ENCODE measurements around the gene OR11H7.
"Not testable (repeated sequence)": the region's sequence is repeated elsewhere in the genome, so short reads cannot be mapped to it uniquely, and the experiment has no call there.

The OR11H7 gene

DNA sequence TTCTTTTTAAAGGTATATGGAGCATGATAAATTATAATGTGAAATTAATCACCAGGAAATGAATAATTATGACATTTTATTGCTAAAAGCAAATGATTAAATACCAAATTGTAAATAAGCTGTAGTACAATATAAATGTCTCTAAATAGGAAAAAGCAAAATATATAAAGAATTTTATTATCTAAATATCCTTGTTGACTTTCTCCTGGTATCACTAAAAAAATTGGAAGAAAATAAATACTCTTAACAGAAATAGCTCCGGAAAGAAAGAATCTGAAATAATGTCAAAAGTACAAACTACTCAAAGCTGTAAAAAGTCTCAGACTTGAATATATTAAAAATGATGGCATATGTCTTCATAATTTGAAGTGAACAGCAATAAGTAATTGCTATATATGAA lies at the start of gene OR11H7:
Gene OR11H7, plus strand, starts transcription at position 301 of the 400 bp plus-strand sequence.
- no peak for DNase-seq

- no peak for DNase-seq
Measured at GRCh38 chr14:20179218-20179617, 49.6 kb upstream of the OR11H7 start.

- DNase-seq, result no peak
Measured at GRCh38 chr14:20179880-20180279, 48.9 kb upstream of the OR11H7 start.

DNA sequence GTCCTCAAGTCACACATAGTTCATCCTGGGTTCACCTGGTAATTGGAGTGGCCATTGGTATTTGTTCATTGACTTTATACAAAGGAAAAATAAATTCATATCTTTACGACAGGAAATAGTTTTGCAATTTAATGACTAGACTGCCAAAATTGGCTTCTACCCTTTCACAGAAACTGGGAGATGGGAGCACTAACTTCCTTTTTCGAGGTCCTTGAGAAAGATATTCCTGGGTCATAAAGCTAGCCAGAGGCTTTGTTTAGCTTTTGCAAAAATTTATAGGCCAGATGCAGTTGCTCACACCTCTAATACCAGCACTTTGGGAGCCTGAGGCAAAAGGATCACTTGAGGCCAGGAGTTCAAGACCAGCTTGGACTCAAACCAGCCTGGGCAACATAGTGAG lies 48.3 kb upstream of the OR11H7 start:
- no peak for DNase-seq

DNA sequence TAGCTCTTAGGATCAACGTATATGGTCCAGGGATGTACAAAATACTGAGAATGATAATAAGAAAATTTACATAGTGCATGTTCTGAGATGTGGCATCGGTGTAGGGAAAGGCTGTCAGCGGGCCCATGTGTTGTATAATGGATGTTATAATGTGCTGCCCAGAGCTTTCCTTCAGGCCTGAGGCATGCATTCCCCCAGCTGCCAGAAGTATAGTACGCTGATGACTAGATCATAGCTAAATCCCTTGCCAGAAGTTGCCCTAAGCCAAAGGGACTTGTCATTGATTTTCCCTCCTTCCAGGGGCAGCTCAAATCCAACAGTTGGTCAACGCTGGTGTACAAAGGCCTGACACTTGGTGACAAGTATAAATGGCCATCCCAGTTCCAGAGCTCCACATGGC lies 44.6 kb upstream of the OR11H7 start:
- no peak for DNase-seq

GRCh38 chr14:20190596-20190995 lies 38.2 kb upstream of the OR11H7 start, which contains the start of gene OR11G2:
OR11G2 (plus strand) TSS chr14:20190896; CDS start chr14:20197438, 6,542 bp downstream.
- no peak for DNase-seq

DNA sequence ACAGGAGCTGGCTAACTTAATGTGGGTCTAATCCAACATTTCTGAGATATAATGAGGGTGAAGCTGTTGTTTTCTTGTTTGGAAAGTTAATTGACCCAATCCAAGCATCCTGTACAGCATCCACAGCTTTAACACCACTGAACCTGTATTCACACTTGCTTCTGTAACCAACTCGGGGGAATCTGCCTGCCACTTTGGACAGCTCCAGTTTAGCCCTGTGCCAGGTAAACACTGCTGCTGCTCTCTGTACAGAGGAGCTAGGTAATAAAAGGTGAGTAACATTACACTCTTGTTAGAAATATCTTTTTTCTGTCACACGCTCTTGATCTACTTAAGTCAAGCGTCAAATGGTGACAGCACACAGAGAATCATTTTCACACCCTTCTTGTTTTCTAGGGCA lies 37.4 kb upstream of the OR11H7 start:
- no peak for DNase-seq

DNA sequence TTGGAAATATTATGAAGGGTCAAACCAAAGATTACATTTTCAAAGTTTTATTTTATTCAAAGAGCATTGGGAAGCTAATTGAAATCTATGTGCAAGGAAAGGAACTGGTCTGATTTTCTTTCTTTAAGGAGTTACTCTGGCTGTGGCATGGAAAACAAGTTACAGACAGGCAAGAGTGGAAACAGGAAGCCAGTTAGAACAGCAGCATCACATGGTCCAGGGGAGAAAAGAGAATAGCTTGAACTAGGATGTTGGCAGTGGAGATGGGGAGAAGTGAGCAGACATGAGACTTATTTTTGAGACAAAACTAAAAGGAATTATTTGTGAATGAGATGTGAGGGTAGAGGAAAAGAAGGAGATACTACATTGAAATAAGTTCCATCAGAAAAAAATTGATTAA lies 34.7 kb upstream of the OR11H7 start:
- DNase-seq, result no peak

DNA sequence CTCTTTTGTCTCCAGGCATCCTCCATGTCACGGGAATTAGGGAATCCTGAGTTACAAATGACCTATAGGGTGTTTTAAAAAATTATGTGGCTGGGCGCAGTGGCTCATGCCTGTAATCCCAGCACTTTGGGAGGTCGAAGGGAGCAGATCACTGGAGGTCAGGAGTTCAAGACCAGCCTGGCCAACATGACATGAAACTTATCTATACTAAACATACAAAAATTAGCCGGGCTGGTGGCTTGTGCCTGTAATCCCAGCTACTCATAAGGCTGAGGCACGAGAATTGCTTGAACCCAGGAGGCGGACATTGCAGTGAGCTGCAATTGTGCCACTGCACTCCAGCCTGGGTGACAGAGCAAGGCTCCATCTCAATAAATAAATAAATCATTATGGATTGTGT lies 33.6 kb upstream of the OR11H7 start:
- not testable (repeated sequence) for DNase-seq

DNA sequence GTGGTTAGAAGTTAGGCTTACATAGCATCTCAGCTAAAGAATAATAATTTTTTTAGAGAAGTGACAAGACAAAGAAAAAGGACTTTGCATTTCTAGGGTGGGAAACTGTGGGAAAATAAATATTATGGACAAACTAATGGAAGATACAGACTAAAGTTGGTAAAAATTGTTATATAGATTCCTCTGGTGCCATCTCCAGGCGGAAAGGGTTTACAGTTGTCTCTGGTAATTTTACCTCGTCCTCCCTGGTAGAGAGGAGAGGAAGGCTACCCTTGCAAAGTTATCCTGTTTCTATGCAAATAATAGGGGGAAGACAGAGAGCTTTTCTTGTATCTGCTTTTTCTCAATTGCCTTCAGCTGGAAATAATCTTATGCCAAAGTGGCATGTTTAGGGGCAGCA lies 32.9 kb upstream of the OR11H7 start:
- DNase-seq, result no peak

GRCh38 chr14:20197459-20197858 lies 31.3 kb upstream of the OR11H7 start:
- DNase-seq, result no peak

DNA sequence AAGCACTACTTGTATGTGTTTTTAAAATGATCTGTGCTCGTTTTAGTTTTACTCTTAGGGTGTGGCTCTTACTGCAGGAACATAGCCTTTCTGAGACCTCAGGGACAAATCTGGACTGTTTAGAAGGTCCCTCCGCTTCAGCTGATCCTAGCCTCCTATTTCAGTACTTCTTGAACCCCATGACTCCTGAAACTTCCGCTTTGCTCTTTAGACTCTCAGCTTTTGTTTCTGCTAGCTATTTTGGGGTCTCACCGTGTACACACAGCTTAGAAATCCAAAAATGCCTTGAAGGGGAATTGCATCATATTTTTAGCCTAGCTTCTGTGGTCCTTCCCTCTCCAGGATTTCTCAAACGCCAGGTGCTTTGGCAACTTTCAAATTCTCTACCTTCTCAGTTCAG lies 29.8 kb upstream of the OR11H7 start:
- no peak for DNase-seq

GRCh38 chr14:20204721-20205120 lies 24.1 kb upstream of the OR11H7 start:
- DNase-seq, result no peak

DNA sequence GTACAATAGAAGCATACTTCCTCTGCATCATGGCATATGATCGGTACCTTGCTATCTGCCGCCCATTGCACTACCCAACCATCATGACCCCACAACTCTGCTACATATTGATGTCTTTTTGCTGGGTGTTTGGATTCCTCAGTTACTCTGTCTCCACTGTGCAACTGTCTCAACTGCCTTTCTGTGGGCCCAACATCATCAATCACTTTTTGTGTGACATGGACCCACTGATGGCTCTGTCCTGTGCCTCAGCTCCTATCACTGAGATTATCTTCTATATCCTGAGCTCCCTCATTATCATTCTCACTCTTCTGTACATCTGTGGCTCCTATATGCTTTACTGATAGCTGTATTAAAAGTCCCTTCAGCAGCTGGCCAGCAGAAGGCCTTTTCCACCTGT lies 19.2 kb upstream of the OR11H7 start:
- DNase-seq, result no peak

DNA sequence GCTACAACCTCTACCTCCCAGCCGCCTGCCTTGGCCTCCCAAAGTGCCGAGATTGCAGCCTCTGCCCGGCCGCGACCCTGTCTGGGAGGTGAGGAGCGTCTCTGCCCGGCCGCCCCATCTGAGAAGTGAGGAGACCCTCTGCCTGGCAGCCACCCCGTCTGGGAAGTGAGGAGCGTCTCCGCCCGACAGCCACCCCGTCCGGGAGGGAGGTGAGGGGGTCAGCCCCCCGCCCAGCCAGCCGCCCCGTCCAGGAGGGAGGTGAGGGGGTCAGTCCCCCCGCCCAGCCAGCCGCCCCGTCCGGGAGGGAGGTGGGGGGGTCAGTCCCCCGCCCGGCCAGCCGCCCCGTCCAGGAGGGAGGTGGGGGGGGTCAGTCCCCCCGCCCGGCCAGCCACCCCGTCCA lies 16.4 kb upstream of the OR11H7 start:
- DNase-seq, result not testable (repeated sequence)

GRCh38 chr14:20215196-20215595 lies 13.6 kb upstream of the OR11H7 start:
- no peak for DNase-seq

DNA sequence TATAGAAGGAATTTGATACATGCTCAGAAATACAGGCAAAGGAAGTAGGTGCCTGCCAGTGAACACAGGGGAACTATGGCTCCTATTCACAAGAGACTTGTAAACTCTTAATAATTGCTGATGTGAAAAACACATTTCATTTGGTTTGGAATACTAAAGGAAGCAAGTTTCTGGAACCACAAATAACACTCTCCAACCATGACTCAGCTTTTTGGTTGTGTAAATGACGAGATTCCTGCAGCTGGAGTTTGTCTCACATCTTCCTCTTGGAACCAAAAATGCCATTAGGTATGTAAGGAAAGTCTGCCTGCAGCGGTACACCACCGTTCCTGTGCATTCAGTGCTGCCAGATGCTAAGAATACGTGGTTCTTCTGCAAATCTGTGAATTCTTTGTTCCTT lies 9.7 kb upstream of the OR11H7 start:
- no peak for DNase-seq

DNA sequence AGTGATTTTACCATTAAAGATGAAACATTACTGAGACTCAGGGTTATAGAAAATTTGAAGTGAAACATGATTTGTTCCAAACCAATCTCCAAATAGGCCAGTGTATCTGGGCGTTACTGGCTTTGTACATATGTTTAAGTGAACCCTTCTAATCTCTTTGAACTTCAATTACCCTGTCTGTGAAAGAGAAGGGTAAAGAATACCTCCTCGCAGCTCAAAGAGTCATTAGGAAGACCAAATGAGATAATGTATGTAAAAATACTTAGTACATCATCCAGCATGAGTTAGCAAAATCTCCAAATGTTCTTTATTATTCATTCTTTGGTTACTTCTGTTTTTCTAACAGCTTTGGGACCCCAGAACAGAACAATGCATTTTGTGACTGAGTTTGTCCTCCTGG lies 5.4 kb upstream of the OR11H7 start, which contains the start of gene OR11H6:
Gene OR11H6, plus strand, starts transcription at position 301 of the 400 bp plus-strand sequence. Its CDS starts 0 bp downstream, at position 301.
- DNase-seq, result no peak

GRCh38 chr14:20235415-20235814 lies 6.6 kb downstream of the OR11H7 start:
- not testable (repeated sequence) for DNase-seq

GRCh38 chr14:20247646-20248246 lies 19.0 kb downstream of the OR11H7 start:
- DNase-seq, result no peak

GRCh38 chr14:20262642-20263128 lies 33.9 kb downstream of the OR11H7 start:
- peak; percentile 85 for DNase-seq

DNA sequence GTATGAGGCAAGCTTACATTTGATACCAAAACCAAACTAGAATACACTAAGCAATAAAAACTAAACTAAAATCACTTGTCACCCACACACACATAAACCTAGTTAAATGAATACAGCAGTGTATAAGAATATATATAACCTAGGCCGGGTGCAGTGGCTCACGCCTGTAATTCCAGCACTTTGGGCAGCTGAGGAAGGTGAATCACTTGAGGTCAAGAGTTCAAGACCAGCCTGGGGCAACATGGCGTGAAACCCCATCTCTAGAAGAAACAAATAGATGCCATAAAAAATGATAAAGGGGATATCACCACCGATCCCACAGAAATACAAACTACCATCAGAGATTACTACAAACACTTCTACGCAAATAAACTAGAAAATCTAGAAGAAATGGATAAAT lies 35.6 kb downstream of the OR11H7 start:
- DNase-seq, result not testable (repeated sequence)

- no peak for DNase-seq
Measured at GRCh38 chr14:20274062-20274461, 45.3 kb downstream of the OR11H7 start.

DNA sequence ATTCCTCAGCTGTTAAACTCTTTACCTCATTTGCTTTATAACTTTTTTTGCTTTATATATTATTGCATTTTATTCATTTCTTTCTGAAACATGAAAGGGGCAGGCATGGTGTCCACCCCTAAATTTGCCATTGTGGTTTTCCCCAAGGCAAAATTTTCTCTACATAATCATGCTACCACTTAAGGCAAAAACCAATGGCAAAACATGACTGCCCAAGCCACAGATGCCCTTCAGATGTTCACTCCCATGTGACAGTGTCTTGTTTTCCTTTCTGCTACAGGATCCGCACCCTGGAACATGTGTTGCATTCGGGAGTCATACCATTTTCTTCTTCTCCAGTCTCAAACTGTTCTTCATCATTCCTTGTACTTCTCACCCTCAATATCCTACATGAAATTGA lies 48.6 kb downstream of the OR11H7 start:
- DNase-seq, result no peak

- DNase-seq, result peak; percentile 26
Measured at GRCh38 chr14:20278414-20278813, 49.6 kb downstream of the OR11H7 start.

All from fibroblast of skin of right quadriceps (primary cell).